Subcutaneous adipose tissue (tissue), 4 donors: ENCODE data around the gene ADIPOR2. TPM values are rescaled to one million over a fixed set of nuclear protein-coding genes. Genes with fewer than 3 reads are reported as not detected.

ENCODE experiments used
- total RNA-seq, 4 donors: library from RNA; depleted of rRNA; stranded (reverse); fragments of >200 nt; gene quantifications; one replicate each; pipeline ENCODE4 v1.1.0, GENCODE V29; 2016
- TF ChIP-seq, protein P1 (sequence below): fragments of 450-650 bp; IDR thresholded peaks from one replicate; pipeline ENCODE4 v1.5.1; 2016; ENCODE audit warnings: low read depth, mild to moderate bottlenecking, control low read depth, antibody characterized with exemption, moderate library complexity

The ADIPOR2 gene
- total RNA-seq, 4 donors from 2014 or later = 69.4 to 122 (median 108) TPM

DNA sequence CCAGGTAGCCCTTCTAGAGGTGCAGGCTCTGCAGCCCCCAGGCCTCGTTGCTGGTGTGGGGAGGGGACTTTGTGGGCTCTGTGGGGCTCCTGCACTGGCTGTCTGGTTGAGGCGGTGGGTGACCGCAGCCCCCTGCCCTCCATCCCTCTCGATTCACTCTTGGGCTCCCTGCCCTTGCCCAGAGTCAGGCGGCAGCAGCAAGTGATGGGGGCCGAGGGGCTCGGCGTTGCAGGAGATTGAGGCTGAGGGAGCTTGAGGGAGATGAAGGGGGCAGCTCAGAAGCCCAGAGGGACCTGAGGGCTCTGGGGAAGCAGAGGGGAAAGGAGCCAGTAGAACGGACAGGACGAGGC lies 120.0 kb downstream of the ADIPOR2 start:
- TF ChIP-seq, protein P1, sequence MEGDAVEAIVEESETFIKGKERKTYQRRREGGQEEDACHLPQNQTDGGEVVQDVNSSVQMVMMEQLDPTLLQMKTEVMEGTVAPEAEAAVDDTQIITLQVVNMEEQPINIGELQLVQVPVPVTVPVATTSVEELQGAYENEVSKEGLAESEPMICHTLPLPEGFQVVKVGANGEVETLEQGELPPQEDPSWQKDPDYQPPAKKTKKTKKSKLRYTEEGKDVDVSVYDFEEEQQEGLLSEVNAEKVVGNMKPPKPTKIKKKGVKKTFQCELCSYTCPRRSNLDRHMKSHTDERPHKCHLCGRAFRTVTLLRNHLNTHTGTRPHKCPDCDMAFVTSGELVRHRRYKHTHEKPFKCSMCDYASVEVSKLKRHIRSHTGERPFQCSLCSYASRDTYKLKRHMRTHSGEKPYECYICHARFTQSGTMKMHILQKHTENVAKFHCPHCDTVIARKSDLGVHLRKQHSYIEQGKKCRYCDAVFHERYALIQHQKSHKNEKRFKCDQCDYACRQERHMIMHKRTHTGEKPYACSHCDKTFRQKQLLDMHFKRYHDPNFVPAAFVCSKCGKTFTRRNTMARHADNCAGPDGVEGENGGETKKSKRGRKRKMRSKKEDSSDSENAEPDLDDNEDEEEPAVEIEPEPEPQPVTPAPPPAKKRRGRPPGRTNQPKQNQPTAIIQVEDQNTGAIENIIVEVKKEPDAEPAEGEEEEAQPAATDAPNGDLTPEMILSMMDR = no peak

DNA sequence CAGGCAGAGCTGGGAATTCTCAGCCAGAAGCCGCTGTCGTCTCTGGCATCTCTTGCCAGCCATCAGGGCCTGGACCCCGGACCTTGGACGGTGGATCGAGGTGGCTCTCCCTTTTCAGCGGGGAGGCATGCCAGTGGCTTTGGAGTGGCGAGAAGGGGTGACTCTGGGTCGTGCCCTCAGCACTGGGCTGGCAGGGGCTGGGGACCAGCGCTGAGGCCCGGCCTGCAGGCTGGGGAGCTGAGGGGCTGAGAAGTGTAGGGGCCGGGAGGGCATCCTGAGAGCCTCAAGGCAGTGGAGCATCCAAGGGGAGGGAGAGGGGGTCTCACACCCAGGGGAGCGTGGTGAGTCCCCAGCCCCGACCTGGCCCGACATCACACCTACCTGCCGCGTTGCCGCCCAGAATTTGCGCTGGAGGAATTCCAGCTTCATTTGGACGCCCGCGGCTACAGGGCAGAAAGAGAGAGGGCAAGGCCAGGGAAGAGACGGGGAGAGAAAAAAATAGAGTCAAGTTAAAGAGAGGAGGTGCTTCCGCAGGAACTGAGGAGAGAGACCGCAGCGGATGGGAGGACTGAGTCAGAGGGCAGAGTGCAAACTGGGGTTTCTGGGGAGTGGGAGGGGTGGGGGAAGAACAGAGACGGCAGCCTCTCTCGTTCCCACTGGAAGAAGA lies 120.5 kb downstream of the ADIPOR2 start:
- TF ChIP-seq, protein P1 = no peak

DNA sequence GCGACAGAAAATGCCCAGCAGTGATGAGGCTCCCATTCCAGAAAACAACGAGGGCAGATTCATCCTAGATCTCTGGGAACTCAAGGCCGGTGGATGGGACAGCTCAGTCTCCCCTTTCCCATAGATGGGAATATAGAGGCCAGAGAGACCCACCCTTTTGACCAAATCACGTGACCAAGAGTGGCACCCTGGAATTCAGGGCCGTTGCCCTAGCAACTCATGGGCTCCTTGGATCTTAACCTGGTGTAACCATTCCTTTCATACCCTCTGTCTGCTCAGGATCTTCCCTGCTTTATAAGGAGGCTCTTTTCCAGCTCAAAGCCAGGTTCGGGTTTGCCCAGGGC lies 121.0 kb downstream of the ADIPOR2 start:
- TF ChIP-seq, protein P1 = no peak

DNA sequence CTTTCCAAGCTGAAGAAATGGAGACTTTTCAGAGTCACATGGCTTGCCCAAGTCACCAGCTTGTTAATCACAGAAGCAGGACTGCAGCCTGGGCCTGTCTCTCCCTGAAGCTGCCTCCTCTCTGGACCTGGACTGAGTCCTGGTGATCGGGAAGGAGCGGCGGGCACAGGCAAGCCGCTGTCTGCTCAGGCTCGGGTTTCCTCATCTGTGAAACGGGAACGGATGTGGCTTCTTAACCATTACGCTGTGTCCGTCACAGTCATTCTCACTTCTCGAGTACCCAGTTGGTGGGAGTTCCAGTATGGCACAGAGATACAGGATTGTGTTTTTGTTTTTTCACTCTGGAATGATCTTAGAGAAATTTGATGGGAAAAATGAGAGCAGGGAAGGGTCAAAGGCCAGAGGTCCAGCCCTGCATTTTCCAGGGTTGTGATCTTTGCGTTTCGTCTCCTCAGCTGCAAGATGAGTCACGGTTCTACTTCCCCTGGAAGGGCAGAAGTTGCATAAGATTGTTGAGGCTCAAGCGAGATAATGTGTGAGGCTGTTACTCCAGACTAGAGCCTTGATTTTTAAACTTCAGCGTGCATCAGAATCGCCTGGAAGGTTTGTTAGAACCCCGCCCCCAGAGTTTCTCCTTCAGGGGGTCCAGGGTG lies 121.9 kb downstream of the ADIPOR2 start:
- TF ChIP-seq, protein P1 = no peak

DNA sequence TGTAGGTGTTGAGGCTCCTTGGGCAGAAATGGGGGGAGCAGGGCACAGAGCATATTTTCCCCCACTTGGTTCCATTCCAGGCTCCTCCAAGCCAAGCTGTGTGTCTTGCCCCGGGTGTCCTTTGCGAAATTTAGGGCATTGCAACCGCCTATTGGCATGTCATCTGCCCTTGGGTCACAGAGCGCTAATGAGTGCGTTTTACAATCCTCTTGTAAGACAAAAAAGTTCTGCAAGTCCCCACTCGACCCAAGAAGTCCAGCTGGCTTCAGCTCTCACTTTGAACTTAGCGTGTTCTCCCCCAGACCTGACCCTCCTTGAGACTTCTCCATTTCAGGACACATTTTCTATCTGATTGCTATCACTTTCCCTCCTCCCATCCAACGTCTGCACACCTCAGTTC lies 123.4 kb downstream of the ADIPOR2 start:
- TF ChIP-seq, protein P1 = no peak

DNA sequence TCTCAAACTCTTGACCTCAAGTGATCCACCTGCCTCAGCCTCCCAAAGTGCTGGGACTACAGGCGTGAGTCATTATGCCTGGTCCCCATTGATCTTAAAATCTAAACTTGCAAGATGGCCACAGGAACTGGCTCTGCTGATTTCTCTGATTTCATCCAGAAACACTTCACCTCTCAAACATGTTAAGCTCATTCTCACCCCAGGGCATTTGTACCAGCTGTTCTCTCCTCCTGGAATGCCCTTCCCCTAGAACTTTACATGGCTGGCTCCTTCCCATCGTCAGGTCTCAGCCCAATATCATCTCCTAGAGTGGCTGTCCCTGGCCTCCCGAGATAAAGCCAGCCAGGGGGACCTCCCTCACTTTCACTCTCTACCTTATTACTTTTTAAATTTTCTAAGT lies 124.2 kb downstream of the ADIPOR2 start:
- TF ChIP-seq, protein P1 = no peak

DNA sequence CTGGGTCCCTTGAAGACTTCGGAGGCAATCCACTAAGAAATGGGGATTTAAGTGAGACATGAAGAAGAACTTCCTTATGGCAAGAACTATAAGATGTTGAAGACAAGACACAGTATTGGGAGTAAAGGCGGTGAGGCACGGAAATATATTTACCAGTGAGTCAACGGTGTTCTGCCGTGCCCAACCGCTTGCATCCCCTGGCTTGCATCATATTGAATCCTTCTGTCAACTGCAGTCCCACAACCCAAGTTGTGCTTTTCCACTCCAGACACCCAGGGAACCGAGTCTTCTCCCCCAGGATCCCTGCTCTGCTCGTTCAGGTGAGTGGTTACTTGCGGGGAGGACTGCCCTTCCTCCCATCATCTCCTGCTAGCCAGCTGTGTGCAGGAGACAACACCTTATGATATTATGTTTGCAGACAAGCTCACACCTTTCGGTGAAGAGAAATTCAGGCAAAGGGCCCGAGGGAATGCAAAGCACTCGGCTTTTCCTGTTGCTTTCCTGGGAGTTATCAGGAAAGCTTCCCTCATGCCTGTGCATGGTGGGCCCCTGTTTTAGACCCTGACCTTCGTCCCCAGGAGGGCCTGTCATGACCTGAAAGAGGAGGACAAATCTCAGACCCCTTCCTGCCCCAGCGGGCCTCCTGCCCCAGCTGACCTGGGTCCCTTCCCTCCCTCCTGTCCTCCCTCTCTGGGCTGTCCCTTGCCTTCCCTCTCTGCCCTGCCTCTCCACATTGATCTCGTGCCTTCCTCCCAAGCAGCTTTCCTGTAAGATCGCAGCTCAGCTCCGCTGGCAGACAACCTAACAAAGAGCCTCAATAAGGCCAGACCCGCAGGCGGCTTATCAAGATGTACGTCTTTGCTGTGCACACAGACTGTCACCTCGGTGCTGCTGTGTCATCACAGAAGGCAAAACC lies 125.2 kb downstream of the ADIPOR2 start:
- TF ChIP-seq, protein P1 = no peak
